MCF 10A (cell line): ENCODE data around the gene FOXO6. TPM values are rescaled to one million over a fixed set of nuclear protein-coding genes. Genes with fewer than 3 reads are reported as not detected.

ENCODE experiments used
- BruUV-seq: library from RNA; stranded (reverse); fragments of 400-500 nt; replicated peaks from 2 replicates; lab custom pipeline; 2021; lab: Mats Ljungman, UMichigan
- CTCF ChIA-PET: fragments of 300-600 bp; sonication (Branson Sonifier 250); formaldehyde crosslinking; extraction: SDS; loops from one replicate; lab custom pipeline; 2021; ENCODE audit warnings: antibody characterized with exemption, inconsistent platforms; lab: Yijun Ruan, JAX
- POLR2A ChIA-PET: fragments of 300-600, 350-650 bp; sonication (Branson Sonifier 250); formaldehyde crosslinking; extraction: SDS; loops from one replicate; lab custom pipeline; 2020; ENCODE audit warnings: antibody characterized with exemption, inconsistent platforms; lab: Yijun Ruan, JAX
- DNase-seq: peaks from one replicate; pipeline ENCODE4 v3.0.0-alpha.2; 2018; ENCODE audit not compliant: unreplicated experiment
- H3K27ac Mint-ChIP-seq: one replicate; pipeline ENCODE4 v1.8.0; 2022; ENCODE audit warnings: mild to moderate bottlenecking, low read depth, mixed read lengths; ENCODE audit not compliant: unreplicated experiment
- H3K27me3 Mint-ChIP-seq: one replicate; pipeline ENCODE4 v1.8.0; 2022; ENCODE audit warnings: mixed read lengths; ENCODE audit not compliant: insufficient read depth, unreplicated experiment
- H3K36me3 Mint-ChIP-seq: one replicate; pipeline ENCODE4 v1.8.0; 2022; ENCODE audit warnings: mild to moderate bottlenecking, moderate library complexity, mixed read lengths; ENCODE audit not compliant: insufficient read depth, unreplicated experiment
- H3K4me1 Mint-ChIP-seq: one replicate; pipeline ENCODE4 v1.8.0; 2022; ENCODE audit warnings: mixed read lengths; ENCODE audit not compliant: insufficient read depth, unreplicated experiment
- H3K4me3 Mint-ChIP-seq: one replicate; pipeline ENCODE4 v1.8.0; 2022; ENCODE audit warnings: mild to moderate bottlenecking, moderate library complexity, mixed read lengths; ENCODE audit not compliant: unreplicated experiment
- H3K9me3 Mint-ChIP-seq: one replicate; pipeline ENCODE4 v1.8.0; 2022; ENCODE audit warnings: mixed read lengths; ENCODE audit not compliant: unreplicated experiment
- intact Hi-C: fragments of 100-400 bp; cut with micrococcal nuclease; formaldehyde crosslinking; loops from 2 replicates; pipeline ENCODE4 v1.14.1; 2022
- total RNA-seq: library from RNA; stranded (reverse); gene quantifications from 2 replicates; pipeline ENCODE4 v1.2.3, GENCODE V29; 2022
- TF ChIP-seq, protein P1 (sequence below): fragments of 200-600 bp; IDR thresholded peaks from one replicate; pipeline ENCODE4 v1.8.0; 2022; ENCODE audit warnings: antibody characterized with exemption, mild to moderate bottlenecking; ENCODE audit not compliant: unreplicated experiment

The FOXO6 gene
- total RNA-seq, 1 experiment from 2014 or later: 0.28 TPM

DNA sequence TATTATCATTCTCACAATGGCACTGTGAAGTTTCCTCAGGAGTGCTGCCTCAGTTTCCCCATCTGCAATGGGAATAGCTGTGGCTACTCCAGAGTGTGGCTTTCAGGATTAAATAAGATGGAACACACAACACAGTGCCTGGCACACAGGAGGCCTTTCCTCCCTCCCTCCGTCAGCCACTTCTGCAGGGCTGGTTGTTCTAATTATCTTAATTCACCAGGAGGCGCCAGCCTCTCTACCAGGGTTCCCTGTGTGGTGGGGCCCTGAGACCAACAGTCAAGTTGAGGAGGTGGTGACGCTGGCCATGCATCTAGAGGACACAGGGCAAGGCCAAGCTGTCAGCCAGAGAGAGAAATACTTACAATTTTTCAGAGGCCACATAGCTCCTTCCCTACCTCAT lies 6.3 kb upstream of the FOXO6 start:
- Mint-ChIP-seq H3K9me3 (no peaks in the 10 kb centered on the region), H3K4me3 (no peak overlapping the region), H3K36me3 (peaks cover 7% of the 10 kb centered on the region), H3K27me3 (no peaks in the 10 kb centered on the region), H3K4me1 (peaks cover 25% of the 10 kb centered on the region), H3K27ac (no peak overlapping the region)
- ChIA-PET POLR2A (interaction anchor here (1.5 kb wide), 1 partner anchor 13 kb away, joined by 8 read pairs; no protein-coding TSS in a partner anchor), CTCF (interaction anchor here (1.0 kb wide), 1 partner anchor 63 kb away, joined by 3 read pairs; no protein-coding TSS in a partner anchor)
- no peak for DNase-seq
- intact Hi-C loops: no loop called here
- BruUV-seq: no TSS peak
- TF ChIP-seq, protein P1, sequence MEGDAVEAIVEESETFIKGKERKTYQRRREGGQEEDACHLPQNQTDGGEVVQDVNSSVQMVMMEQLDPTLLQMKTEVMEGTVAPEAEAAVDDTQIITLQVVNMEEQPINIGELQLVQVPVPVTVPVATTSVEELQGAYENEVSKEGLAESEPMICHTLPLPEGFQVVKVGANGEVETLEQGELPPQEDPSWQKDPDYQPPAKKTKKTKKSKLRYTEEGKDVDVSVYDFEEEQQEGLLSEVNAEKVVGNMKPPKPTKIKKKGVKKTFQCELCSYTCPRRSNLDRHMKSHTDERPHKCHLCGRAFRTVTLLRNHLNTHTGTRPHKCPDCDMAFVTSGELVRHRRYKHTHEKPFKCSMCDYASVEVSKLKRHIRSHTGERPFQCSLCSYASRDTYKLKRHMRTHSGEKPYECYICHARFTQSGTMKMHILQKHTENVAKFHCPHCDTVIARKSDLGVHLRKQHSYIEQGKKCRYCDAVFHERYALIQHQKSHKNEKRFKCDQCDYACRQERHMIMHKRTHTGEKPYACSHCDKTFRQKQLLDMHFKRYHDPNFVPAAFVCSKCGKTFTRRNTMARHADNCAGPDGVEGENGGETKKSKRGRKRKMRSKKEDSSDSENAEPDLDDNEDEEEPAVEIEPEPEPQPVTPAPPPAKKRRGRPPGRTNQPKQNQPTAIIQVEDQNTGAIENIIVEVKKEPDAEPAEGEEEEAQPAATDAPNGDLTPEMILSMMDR: no peak

DNA sequence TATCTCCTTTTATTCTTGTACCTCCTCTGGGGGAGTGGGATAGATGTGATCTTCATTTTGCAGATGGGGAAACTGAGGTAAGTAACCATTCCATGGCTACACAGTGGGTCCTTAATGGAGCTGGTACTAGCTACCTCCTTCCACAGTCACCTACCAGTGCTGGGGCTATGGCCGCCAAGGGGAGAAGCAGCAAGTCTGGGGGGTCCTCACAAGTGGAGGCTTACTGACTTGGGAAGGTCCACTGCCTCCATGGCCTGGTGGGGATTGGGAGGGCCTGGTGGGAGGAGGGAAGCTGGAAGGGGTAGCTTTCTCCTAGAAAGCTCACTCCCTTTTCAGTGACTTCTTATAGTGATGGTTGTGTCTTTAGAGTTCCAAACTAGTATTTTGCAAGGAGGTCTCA lies 5.9 kb upstream of the FOXO6 start:
- no TSS peak for BruUV-seq
- no peaks in the 10 kb centered on the region for H3K27me3 Mint-ChIP-seq

DNA sequence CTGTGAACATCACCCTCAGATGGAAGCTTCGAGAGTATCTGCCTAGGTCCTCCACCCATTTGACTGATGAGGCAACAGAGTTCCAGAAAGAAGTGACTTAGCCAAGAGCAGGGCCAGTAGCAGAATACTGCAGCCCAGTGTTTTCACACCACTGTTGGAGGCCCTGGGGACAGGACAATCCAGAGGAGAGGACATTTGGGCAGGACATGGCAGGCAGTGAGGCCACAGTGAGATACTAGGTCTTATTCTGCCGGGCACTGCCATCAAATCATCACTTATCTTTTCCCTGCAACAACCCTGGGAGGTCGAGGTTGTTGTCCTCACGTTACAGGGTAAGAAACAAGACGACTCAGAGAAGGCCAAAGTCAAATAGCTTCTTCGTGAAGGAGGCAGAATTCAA lies 5.5 kb upstream of the FOXO6 start:
- H3K27ac Mint-ChIP-seq: no peak overlapping the region
- DNase-seq: no peak
- ChIA-PET POLR2A (interaction anchor here (0.7 to 1.5 kb wide), 3 partner anchors 10 to 14 kb away, joined by 3 to 8 read pairs (median 3); no protein-coding TSS in a partner anchor), CTCF (interaction anchor here (1.0 to 3.1 kb wide), 3 partner anchors 14 to 73 kb away, joined by 3 to 12 read pairs (median 3); no protein-coding TSS in a partner anchor)
- no peak overlapping the region for H3K4me3 Mint-ChIP-seq
- no peaks in the 10 kb centered on the region for H3K27me3 Mint-ChIP-seq
- intact Hi-C loops: no loop called here
- no peaks in the 10 kb centered on the region for H3K9me3 Mint-ChIP-seq
- TF ChIP-seq, protein P1: no peak
- BruUV-seq: no TSS peak
- H3K4me1 Mint-ChIP-seq: peaks cover 28% of the 10 kb centered on the region
- peaks cover 7% of the 10 kb centered on the region for H3K36me3 Mint-ChIP-seq

More for the DNA sequence above, 5.9 kb upstream of the FOXO6 start:
- CTCF ChIA-PET: interaction anchor here (1.0 kb wide), 1 partner anchor 63 kb away, joined by 3 read pairs; no protein-coding TSS in a partner anchor
- DNase-seq: no peak
- no peak overlapping the region for H3K27ac Mint-ChIP-seq
- H3K9me3 Mint-ChIP-seq: no peaks in the 10 kb centered on the region
- H3K4me1 Mint-ChIP-seq: peaks cover 28% of the 10 kb centered on the region
- POLR2A ChIA-PET: interaction anchor here (1.5 kb wide), 1 partner anchor 13 kb away, joined by 8 read pairs; no protein-coding TSS in a partner anchor
- TF ChIP-seq, protein P1: no peak
- H3K36me3 Mint-ChIP-seq: peaks cover 7% of the 10 kb centered on the region
- no peak overlapping the region for H3K4me3 Mint-ChIP-seq
- intact Hi-C loops: no loop called here

DNA sequence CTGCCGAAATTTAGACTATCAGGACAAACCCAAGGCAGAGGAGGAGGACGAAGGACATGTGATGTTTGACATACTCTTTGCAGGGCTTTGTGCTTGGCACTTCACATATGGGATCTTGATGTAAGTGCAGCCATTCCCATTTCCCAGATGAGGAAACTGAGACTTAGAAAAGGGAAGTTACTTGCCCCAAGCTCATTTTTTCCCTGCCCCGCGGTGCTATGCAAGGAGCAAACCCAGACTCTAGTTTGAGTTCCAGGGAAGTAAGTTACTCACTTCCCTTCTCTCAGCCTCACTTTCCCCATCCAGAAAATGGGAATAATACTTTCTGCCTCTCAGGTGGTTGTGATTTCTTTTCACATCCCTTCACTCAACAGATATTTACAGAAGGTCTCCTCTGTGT lies 4.5 kb upstream of the FOXO6 start:
- Mint-ChIP-seq H3K4me3 (no peak overlapping the region), H3K27ac (no peak overlapping the region), H3K9me3 (no peaks in the 10 kb centered on the region), H3K4me1 (peaks cover 28% of the 10 kb centered on the region), H3K27me3 (no peaks in the 10 kb centered on the region), H3K36me3 (peaks cover 7% of the 10 kb centered on the region)
- DNase-seq: no peak
- BruUV-seq: no TSS peak
- TF ChIP-seq, protein P1: no peak
- ChIA-PET POLR2A (interaction anchor here (0.7 to 1.3 kb wide), 3 partner anchors 11 to 22 kb away, joined by 3 read pairs; no protein-coding TSS in a partner anchor), CTCF (interaction anchor here (0.6 to 3.1 kb wide), 5 partner anchors 9 to 74 kb away, joined by 3 to 12 read pairs (median 3); no protein-coding TSS in a partner anchor)
- intact Hi-C loops: no loop called here
